Tibial nerve (tissue), 4 donors: Measurements from ENCODE around the gene SPECC1. TPM values are rescaled to one million over a fixed set of nuclear protein-coding genes. Genes with fewer than 3 reads are reported as not detected.

ENCODE experiments used
- DNase-seq, 2 donors: peaks; one replicate each; pipeline ENCODE4 v3.0.0-alpha.2; 2019; ENCODE audit warnings: low spot score in 2 of 2
- H3K27ac ChIP-seq, 4 donors: fragments of 200-600 bp; sonication (generic) in 3 of 4; one replicate each; pipeline ENCODE4 v1.5.1; 2017 to 2019; ENCODE audit warnings: mild to moderate bottlenecking in 1 of 4
- H3K27me3 ChIP-seq, 2 donors: fragments of 200-600 bp; sonication (generic) in 1 of 2; one replicate each; pipeline versions ENCODE4 v1.5.1 to v1.6.0; 2017 to 2019
- H3K36me3 ChIP-seq, 3 donors: fragments of 200-600 bp; sonication (generic); one replicate each; pipeline ENCODE4 v1.5.1; 2018 to 2019
- H3K4me1 ChIP-seq, 4 donors: fragments of 200-600 bp; sonication (generic) in 3 of 4; one replicate each; pipeline ENCODE4 v1.5.1; 2017 to 2019
- H3K4me3 ChIP-seq, 4 donors: fragments of 200-600 bp; sonication (generic) in 3 of 4; one replicate each; pipeline ENCODE4 v1.5.1; 2017 to 2019; ENCODE audit warnings: mild to moderate bottlenecking in 1 of 4, moderate library complexity in 1 of 4
- H3K9me3 ChIP-seq, 4 donors: fragments of 200-600 bp; sonication (generic) in 3 of 4; one replicate each; pipeline ENCODE4 v1.5.1; 2017 to 2019
- EP300 ChIP-seq, 2 donors: sonication (generic); formaldehyde crosslinking; IDR thresholded peaks; one replicate each; pipeline ENCODE4 v1.6.1; 2017; ENCODE audit warnings: antibody characterized with exemption in 2 of 2, mild to moderate bottlenecking in 1 of 2
- POLR2A ChIP-seq, 2 donors: fragments of 450-650 bp; IDR thresholded peaks; one replicate each; pipeline ENCODE4 v1.6.1; 2017; ENCODE audit warnings: antibody characterized with exemption in 2 of 2, mild to moderate bottlenecking in 2 of 2, moderate library complexity in 2 of 2
- WGBS, 2 donors: methylation state at CpG; one replicate each; pipeline ENCODE4 v1.1.5; 2018; 5-methylcytosine and 5-hydroxymethylcytosine counted together
- total RNA-seq, 4 donors: library from RNA; depleted of rRNA; stranded (reverse); fragments of >200 nt; gene quantifications; one replicate each; pipeline ENCODE4 v1.1.0, GENCODE V29; 2016
- TF ChIP-seq, protein P1 (sequence below), 5 experiments: fragments of 200-600 bp in 3 of 5; fragments of 450-650 bp in 2 of 5; sonication (generic) in 3 of 5; IDR thresholded peaks; one replicate each; pipeline ENCODE4 v1.5.1; 2016 to 2019; ENCODE audit warnings: antibody characterized with exemption in 5 of 5, mild to moderate bottlenecking in 3 of 5, moderate library complexity in 2 of 5

The SPECC1 gene
- total RNA-seq, 4 donors from 2014 or later, result 63.2 to 139 (median 98.1) TPM

DNA sequence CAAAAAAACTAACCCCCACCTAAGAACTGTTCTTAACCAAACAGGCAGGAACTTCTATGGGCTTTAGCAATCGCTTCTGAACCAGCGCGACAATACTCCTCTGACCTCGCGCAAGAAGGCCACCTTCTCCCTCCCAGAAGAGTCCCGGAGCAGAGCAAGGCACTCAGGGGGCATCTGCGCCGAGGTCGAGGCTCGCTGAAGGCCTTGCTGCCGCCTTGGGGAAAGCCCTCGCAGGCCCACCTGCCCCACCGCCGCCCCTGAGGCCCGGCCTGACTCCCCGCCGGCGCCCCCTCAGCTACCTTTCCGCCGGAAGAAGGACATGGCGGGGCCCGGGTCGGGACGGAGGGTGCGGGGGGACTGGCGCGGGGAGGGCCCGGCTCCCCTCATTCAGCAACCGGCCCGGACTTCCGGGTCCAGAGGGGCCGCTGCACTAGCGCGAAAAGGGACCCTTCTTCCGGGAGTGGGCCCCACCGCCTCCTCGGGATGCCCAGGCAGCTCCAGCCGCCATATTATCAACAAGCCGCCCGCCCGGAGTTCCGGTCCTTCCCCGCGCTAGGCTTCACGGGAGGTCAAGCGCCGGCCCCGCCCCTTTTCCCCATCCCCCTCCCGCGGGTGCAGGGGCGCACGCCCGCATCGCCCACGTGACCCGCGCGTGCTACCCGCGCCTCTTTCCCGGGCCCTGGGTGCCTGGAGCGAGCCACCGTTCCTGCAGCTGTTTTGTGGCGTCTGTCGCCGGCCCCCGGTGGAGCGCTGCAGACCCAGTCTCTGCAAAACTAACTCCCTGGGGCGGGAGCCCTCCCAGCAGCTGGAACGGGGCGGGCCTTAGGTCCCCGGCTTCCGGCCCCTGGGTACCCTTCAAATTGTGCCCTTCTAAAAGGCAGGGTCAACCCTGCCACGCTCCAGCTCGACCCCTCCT, 31.6 kb upstream of the SPECC1 start, which contains the start of gene AKAP10:
Gene AKAP10 (minus strand): TSS at position 536 of the 916 bp plus-strand sequence. CDS start 149 bp downstream, at position 387.
- TF ChIP-seq, protein P1, sequence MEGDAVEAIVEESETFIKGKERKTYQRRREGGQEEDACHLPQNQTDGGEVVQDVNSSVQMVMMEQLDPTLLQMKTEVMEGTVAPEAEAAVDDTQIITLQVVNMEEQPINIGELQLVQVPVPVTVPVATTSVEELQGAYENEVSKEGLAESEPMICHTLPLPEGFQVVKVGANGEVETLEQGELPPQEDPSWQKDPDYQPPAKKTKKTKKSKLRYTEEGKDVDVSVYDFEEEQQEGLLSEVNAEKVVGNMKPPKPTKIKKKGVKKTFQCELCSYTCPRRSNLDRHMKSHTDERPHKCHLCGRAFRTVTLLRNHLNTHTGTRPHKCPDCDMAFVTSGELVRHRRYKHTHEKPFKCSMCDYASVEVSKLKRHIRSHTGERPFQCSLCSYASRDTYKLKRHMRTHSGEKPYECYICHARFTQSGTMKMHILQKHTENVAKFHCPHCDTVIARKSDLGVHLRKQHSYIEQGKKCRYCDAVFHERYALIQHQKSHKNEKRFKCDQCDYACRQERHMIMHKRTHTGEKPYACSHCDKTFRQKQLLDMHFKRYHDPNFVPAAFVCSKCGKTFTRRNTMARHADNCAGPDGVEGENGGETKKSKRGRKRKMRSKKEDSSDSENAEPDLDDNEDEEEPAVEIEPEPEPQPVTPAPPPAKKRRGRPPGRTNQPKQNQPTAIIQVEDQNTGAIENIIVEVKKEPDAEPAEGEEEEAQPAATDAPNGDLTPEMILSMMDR (IDR thresholded peaks at IDR 0.05), result peak in 1 of 5 experiments; percentile 27
- TF ChIP-seq EP300 (IDR thresholded peaks at IDR 0.05) (peak; percentile 89 to 90), POLR2A (IDR thresholded peaks at IDR 0.05) (peak in 1 of 2 donors; percentile 73)
- Histone ChIP-seq H3K4me3 (peak within 1 kb of the TSS; percentile 85 to 98 (median 96)), H3K4me1 (peaks cover 2 to 55% (median 15%) of the 10 kb centered on the region in 4 donors), H3K9me3 (no peaks in the 10 kb centered on the region), H3K27ac (peak within 1 kb of the TSS; percentile 86 to 97 (median 96)), H3K36me3 (peaks cover 0 to 21% (median 0%) of the 10 kb centered on the region in 3 donors), H3K27me3 (no peaks in the 10 kb centered on the region)
- DNase-seq, result peak; percentile 94
- 0% methylated on average over 20 to 58 of the region's 75 CpGs for WGBS, 2 donors

DNA sequence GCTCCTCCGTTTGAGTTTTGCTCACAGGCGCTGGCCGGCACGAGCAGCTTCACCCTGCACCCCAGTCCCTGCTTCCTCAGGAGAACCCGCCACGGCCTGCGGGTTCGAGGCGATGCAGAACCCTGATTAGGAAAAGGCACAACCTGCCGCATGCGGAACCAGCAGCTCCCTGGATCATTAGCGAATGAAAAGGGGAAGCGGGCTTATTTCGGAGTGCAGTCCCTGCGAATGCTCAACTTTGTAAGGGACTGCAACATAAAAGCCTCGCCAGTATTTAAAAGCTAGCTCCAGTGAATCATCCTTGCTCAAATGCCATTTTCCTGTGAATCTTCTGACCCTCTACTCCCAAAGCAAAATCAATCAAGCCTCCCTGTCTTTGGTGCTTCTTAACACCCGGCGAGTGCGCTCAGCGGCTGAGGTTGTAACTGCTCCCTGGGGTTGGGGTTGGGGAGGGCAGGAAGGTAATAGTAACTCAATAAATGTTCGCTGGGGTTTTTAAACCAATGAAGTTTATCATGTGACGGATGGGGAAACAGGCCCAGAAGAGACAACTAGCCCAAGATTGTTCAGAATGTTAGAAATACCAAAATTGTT, 30.9 kb upstream of the SPECC1 start:
- WGBS, 2 donors, result 18 to 20% methylated on average over 22 of the region's 22 CpGs
- Histone ChIP-seq H3K27ac (peak overlapping the region; percentile 86 to 97 (median 96)), H3K27me3 (no peaks in the 10 kb centered on the region), H3K36me3 (peaks cover 0 to 17% (median 0%) of the 10 kb centered on the region in 3 donors), H3K4me3 (peak overlapping the region; percentile 85 to 98 (median 96)), H3K9me3 (no peaks in the 10 kb centered on the region), H3K4me1 (peaks cover 2 to 53% (median 15%) of the 10 kb centered on the region in 4 donors)
- TF ChIP-seq, protein P1 (IDR thresholded peaks at IDR 0.05), result no peak
- no peak for TF ChIP-seq POLR2A (IDR thresholded peaks at IDR 0.05)
- TF ChIP-seq EP300 (IDR thresholded peaks at IDR 0.05), result no peak
- DNase-seq, result no peak

DNA sequence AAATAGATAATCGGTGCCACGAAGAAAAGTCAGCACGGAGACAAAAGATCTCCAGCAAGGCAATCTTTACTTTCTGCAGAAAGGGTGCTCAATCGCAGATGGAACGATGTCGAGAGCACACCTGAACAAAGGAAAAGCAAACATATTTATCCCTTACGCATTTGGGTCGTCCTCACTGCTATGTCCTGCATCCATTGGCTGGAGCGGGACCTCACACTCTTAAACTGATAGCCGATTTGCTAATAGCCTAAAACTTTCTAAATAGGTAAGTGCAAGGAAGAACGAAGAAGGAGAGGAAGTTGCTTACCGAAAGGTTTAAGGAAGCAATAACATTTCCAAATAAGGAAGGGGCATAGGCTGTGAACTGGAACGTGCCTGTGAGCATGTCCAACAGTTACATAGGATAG, 30.4 kb upstream of the SPECC1 start:
- no peak for DNase-seq
- H3K36me3 ChIP-seq, result peaks cover 0 to 12% (median 0%) of the 10 kb centered on the region in 3 donors
- WGBS, 2 donors, result 88 to 90% methylated on average over 13 of the region's 13 CpGs
- TF ChIP-seq POLR2A (IDR thresholded peaks at IDR 0.05) (no peak), EP300 (IDR thresholded peaks at IDR 0.05) (no peak)
- TF ChIP-seq, protein P1 (IDR thresholded peaks at IDR 0.05), result no peak
- no peaks in the 10 kb centered on the region for H3K9me3 ChIP-seq
- H3K4me1 ChIP-seq, result peaks cover 2 to 52% (median 15%) of the 10 kb centered on the region in 4 donors
- H3K4me3 ChIP-seq, result peak overlapping the region in 3 of 4 donors; percentile 85 to 98 (median 93)
- H3K27me3 ChIP-seq, result no peaks in the 10 kb centered on the region
- H3K27ac ChIP-seq, result peak overlapping the region in 2 of 4 donors; percentile 96 to 97

DNA sequence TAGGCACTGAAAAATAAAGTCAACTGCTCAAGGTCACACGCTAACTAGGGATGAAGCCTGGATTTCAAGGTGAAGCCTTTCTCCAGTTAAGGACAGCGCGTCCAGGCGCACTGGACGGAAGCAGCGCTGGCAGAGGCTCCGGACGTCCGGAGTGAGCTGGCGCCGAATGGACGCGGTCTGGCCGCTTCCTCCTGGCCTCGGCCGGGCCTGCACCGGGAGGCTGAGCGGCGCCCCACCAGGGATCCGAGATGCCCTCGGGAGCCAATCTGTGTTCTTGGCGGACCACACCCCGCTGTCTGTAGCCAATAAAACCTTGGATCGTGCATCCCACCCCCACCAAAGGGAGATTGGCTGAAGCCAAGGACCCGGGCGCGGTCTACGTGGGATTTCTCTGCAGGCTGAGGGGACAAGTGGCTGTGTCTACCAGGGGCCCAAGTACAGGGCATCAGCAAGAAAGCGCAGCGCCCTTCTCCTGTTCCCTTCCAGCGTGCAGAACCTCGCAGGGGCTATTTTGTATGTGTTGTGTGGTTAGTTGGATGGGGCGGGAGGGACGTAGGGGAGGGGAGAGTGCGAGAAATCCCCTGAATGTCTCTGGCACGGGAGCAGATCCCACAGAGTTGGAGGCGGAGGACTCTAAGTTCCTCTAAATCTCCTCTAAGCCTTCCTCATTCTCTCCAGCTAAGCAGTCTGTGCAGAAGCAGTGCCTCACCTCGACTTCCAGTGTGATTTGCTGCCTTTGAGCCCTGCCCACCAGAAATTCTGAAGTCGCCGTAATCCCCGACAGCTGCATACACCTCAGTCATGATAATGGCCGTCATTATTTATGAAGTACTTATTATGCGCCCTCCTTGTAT, 29.0 kb upstream of the SPECC1 start:
- Histone ChIP-seq H3K27ac (peak overlapping the region in 1 of 4 donors; percentile 14), H3K36me3 (peaks cover 0 to 1% (median 0%) of the 10 kb centered on the region in 3 donors), H3K9me3 (no peaks in the 10 kb centered on the region), H3K4me3 (no peak overlapping the region), H3K27me3 (no peaks in the 10 kb centered on the region), H3K4me1 (peaks cover 2 to 45% (median 15%) of the 10 kb centered on the region in 4 donors)
- DNase-seq, result no peak
- 69 to 73% methylated on average over 43 of the region's 43 CpGs for WGBS, 2 donors
- TF ChIP-seq POLR2A (IDR thresholded peaks at IDR 0.05) (no peak), EP300 (IDR thresholded peaks at IDR 0.05) (no peak)
- TF ChIP-seq, protein P1 (IDR thresholded peaks at IDR 0.05), result no peak
